Breast epithelium (tissue), 3 donors: ENCODE data around the gene ABL1.

Experiments
- CTCF ChIP-seq, 3 donors: fragments of 450-650 bp; IDR thresholded peaks; one replicate each; pipeline ENCODE4 v1.5.1; 2016 to 2017; ENCODE audit warnings: antibody characterized with exemption in 3 of 3, mild to moderate bottlenecking in 3 of 3, moderate library complexity in 3 of 3
- POLR2A ChIP-seq: fragments of 450-650 bp; IDR thresholded peaks from one replicate; pipeline ENCODE4 v1.6.1; 2016; ENCODE audit warnings: antibody characterized with exemption, mild to moderate bottlenecking, moderate library complexity
- POLR2AphosphoS5 ChIP-seq, 3 donors: sonication (generic); formaldehyde crosslinking; IDR thresholded peaks; one replicate each; pipeline ENCODE4 v1.6.1; 2017; ENCODE audit warnings: antibody characterized with exemption in 3 of 3

GRCh38 chr9:130895038-130895437 lies 60.0 kb downstream of the ABL1 start:
- TF ChIP-seq CTCF (IDR thresholded peaks at IDR 0.05) (no peak), POLR2A (no peak), POLR2AphosphoS5 (IDR thresholded peaks at IDR 0.05) (no peak)
